ENCODE results near the gene DYNLT4.

GRCh38 chr1:44787506-44787905 is 19.6 kb downstream of the DYNLT4 start:
- TF ChIP-seq POLR2A (IDR thresholded peaks at IDR 0.05) (no peak), CTCF (IDR thresholded peaks at IDR 0.05) (no peak)
